Measurements from ENCODE around the gene CRYBA2.

CRYBA2 gene

DNA sequence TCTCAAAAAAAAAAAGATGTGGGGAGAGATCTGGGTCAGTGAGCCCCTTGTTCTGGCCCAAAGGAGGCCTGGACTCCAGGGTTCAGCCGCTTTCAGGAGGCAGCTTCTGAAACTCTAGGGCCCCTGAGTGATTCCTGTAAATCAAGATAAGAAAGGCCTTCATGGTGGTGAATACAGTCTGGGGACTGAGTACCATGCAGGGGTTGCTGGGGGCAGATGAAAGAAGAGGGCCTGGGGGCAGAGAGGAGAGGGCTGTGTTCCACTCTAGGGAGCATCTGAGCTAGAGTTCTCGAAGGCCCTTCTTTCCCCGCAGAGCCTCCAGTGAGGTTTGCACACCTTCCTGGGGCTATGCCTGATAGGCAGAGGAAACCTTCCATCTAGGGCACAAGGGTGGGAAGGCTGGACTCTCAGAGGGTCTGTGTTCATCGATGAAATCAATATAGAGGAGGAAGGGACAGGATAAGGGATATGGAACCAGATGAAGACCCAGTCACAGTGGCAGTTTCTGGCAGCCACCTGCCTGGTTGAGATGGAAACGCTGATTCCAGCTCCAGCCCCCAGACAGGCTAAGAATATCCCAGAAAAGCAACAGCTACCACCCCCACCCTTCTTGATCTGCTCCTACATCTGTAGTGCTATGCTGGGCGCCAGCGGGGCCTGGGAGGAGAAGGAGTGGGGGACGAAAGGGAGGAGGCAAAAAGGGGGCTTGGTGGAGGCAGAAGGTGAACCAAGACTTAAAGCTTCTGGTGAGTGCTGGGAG lies 38.5 kb downstream of the CRYBA2 start:
- no peak for DNase-seq (ENCODE audit: low spot score)

DNA sequence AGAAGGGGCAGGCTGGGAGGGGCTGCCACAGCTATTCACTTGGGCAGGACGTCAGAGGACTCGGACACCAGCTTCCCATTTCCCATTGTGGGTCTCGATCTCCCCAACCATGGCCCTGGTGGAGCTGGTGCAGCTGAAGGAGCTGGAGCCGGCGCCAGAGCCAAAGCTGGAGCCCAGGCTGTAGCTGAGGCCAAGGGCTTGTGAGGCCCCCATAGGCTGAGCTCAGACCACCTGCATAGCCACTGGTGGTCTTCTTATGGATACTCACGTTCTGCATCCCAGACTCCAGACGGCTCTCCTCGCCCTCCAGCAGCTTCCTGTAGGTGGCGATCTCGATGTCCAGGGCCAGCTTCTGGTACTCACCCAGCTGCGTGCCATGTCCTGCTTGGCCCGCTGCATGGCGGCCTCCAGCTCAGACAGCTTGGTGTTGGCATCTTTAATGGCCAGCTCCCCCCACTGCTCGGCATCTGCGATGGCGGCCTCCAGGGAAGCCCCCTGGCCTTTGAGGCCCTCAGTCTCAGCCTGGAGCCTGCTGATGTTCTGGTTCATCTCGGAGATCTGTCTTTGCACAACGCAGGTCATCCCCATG lies 39.8 kb downstream of the CRYBA2 start:
- no peak for DNase-seq (ENCODE audit: low spot score)

DNA sequence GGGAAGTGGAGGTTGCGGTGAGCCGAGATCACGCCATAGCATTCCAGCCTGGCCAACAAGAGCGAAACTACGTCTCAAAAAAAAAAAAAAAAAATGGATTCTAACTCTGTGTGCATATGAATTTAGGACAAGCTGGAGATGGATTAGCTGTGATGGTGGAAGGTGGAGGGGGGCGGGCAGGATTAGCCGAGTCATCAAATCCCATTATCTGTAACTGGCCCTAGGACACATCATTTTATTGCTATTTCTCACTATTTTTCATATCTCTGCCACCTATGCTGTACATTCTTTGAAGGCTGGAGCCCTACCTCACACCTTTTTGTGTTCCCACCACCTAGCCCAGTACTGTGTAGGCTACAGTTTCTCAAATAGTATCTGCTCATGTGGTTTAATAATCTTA lies 41.1 kb downstream of the CRYBA2 start:
- DNase-seq (ENCODE audit: low spot score): no peak

DNA sequence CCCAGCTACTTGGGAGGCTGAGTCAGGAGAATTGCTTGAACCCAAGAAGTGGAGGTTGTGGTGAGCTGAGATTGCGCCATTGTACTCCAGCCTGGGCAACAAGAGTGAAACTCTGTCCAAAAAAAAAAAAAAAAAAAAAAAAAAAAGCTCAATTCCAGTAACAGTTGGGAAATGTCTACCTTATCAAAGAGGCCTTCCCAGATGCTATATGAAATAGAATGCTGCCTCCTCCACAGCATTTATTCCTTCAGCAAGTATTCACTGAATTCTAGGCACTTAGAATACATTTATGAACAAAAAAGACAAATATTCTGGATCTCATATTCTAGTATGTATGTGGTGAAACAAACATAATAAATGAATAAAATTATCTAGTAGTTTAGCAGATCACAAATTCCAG lies 46.6 kb downstream of the CRYBA2 start:
- no peak for DNase-seq (ENCODE audit: low spot score)

DNA sequence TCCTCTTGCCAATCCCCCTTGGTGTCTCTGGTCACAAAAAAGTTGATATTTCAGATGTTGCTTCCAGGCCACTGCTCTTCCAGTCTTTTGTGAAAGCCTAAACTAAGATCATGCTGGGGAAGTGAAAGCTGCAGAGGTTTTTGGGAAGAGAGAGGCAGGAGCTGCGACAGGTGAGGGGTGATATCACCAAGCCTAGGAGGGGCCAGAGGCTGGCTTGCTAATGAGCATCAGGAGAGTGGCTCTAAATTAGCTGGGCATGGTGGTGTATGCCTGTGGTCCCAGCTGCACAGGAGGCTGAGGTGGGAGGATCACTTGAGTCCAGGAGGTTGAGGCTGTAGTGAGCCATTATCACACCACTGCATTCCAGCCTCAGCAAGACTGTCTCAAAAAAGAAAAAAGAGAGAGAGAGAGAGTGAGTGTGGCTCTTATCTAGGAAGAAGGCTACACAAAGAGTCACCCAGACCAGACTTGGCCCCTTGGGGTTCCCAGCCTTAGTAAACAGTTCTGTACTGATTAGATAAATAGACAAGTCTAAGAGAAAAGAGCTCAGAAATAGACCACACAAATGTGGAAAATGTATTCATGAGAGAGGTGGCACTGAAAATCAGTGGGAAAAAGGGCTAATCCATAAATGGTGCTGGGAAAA lies 48.3 kb downstream of the CRYBA2 start:
- DNase-seq (ENCODE audit: low spot score): no peak

Data from activated CD4-positive, alpha-beta T cell treated with anti-CD3 and anti-CD28 coated beads, Interleukin-2, Interleukin-4, amounts not matched to agents 100 ng/mL and 50 ng/mL, durations not matched to agents 16 hours and 8 hours (primary cell).